ENCODE measurements around the gene SMYD3.

GRCh38 chr1:245917403-245917802 is 589.7 kb downstream of the SMYD3 start:
- TF ChIP-seq RAD21 (IDR thresholded peaks at IDR 0.05; ENCODE audit: insufficient read depth, low read depth, low read length) (no peak), POLR2A (IDR thresholded peaks at IDR 0.05; ENCODE audit: low read depth, low read length) (no peak), ZNF207 (IDR thresholded peaks at IDR 0.05; ENCODE audit: borderline replicate concordance) (no peak), ZNF592 (IDR thresholded peaks at IDR 0.05) (no peak), POLR2AphosphoS5 (IDR thresholded peaks at IDR 0.05; ENCODE audit: low read length) (no peak), CTCF (IDR thresholded peaks at IDR 0.05 in 2 of 3, conservative IDR thresholded peaks at IDR 0.05 in 1 of 3; ENCODE audit: control insufficient read depth in 2 of 3, extremely low read depth in 1 of 3, insufficient read depth in 1 of 3, low read depth in 3 of 3, low read length in 3 of 3) (no peak), SMC3 (IDR thresholded peaks at IDR 0.05; ENCODE audit: borderline replicate concordance, low read length) (no peak), USF2 (IDR thresholded peaks at IDR 0.05; ENCODE audit: borderline replicate concordance, low read depth, low read length) (no peak), TCF7 (IDR thresholded peaks at IDR 0.05; ENCODE audit: borderline replicate concordance) (no peak), MXI1 (IDR thresholded peaks at IDR 0.05; ENCODE audit: low read depth, low read length) (no peak), TCF12 (IDR thresholded peaks at IDR 0.05; ENCODE audit: low read depth, low read length) (no peak), RCOR1 (conservative IDR thresholded peaks at IDR 0.05; ENCODE audit: low read depth, low read length) (no peak), EP300 (IDR thresholded peaks at IDR 0.05; ENCODE audit: borderline replicate concordance in 1 of 2, control insufficient read depth in 1 of 2, low read depth in 2 of 2, low read length in 2 of 2) (no peak)
